Vagina (tissue), 2 donors: ENCODE results near the gene PARVB. TPM values are rescaled to one million over a fixed set of nuclear protein-coding genes. Genes with fewer than 3 reads are reported as not detected.
A peak's percentile ranks its signal among the peaks of the same experiment; 100 is the strongest.

Experiments
- DNase-seq, 2 donors: peaks; one replicate each; pipeline ENCODE4 v3.0.0-alpha.2; 2017; ENCODE audit errors: extremely low spot score in 2 of 2
- H3K27ac ChIP-seq: fragments of 200-600 bp; sonication (generic); one replicate; pipeline ENCODE4 v1.5.1; 2019
- H3K27me3 ChIP-seq: fragments of 200-600 bp; sonication (generic); one replicate; pipeline ENCODE4 v1.5.1; 2019
- H3K36me3 ChIP-seq, 2 donors: fragments of 200-600 bp; sonication (generic); one replicate each; pipeline ENCODE4 v1.5.1; 2017 to 2019
- H3K4me1 ChIP-seq: fragments of 200-600 bp; sonication (generic); one replicate; pipeline ENCODE4 v1.5.1; 2019
- H3K4me3 ChIP-seq, 2 donors: fragments of 200-600 bp; sonication (generic); 1 replicate in 1 of 2; 2 replicates in 1 of 2; pipeline ENCODE4 v1.5.1; 2016 to 2019
- H3K9me3 ChIP-seq: fragments of 200-600 bp; sonication (generic); one replicate; pipeline ENCODE4 v1.5.1; 2019
- POLR2A ChIP-seq, 2 donors: fragments of 450-650 bp; IDR thresholded peaks; one replicate each; pipeline ENCODE4 v1.6.1; 2017; ENCODE audit warnings: antibody characterized with exemption in 2 of 2, mild to moderate bottlenecking in 2 of 2, moderate library complexity in 2 of 2
- POLR2AphosphoS5 ChIP-seq, 2 donors: sonication (generic); formaldehyde crosslinking; IDR thresholded peaks; one replicate each; pipeline ENCODE4 v1.9.0; 2017; ENCODE audit warnings: antibody characterized with exemption in 2 of 2, mild to moderate bottlenecking in 2 of 2, low read depth in 1 of 2; ENCODE audit not compliant: insufficient read depth in 1 of 2
- intact Hi-C: fragments of 100-400 bp; cut with DNase I; formaldehyde crosslinking; loops from one replicate; pipeline ENCODE4 v1.15.1; 2023
- total RNA-seq: library from RNA; depleted of rRNA; stranded (reverse); fragments of >200 nt; gene quantifications from one replicate; pipeline ENCODE4 v1.2.3, GENCODE V29; 2016
- TF ChIP-seq, protein P1 (sequence below), 3 experiments: fragments of 450-650 bp in 2 of 3; fragments of 200-600 bp in 1 of 3; sonication (generic) in 1 of 3; IDR thresholded peaks; one replicate each; pipeline ENCODE4 v1.5.1; 2017 to 2019; ENCODE audit warnings: antibody characterized with exemption in 3 of 3, mild to moderate bottlenecking in 2 of 3, moderate library complexity in 2 of 3

Gene PARVB
- total RNA-seq, 1 donor from 2014 or later, result 11.3 TPM

DNA sequence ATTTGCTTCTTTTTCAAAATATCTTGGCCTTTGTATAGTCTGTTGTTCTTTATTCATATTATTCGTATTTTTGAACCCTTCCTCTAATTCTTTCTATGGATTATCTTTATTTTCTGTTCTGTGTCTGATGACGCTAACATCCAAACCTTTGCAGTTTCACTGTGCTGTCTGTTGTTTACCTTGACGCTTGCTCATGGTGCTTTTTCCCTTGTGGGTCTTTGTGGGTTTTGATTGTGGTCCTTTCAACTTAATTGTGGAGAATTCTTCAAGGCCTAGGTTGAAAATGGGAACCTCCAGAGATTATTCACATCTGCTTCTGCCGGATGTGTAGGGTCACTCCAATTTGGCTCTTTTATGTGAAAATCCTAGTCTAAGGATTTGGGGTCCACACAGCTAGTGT, 191.2 kb downstream of the PARVB start:
- TF ChIP-seq, protein P1, sequence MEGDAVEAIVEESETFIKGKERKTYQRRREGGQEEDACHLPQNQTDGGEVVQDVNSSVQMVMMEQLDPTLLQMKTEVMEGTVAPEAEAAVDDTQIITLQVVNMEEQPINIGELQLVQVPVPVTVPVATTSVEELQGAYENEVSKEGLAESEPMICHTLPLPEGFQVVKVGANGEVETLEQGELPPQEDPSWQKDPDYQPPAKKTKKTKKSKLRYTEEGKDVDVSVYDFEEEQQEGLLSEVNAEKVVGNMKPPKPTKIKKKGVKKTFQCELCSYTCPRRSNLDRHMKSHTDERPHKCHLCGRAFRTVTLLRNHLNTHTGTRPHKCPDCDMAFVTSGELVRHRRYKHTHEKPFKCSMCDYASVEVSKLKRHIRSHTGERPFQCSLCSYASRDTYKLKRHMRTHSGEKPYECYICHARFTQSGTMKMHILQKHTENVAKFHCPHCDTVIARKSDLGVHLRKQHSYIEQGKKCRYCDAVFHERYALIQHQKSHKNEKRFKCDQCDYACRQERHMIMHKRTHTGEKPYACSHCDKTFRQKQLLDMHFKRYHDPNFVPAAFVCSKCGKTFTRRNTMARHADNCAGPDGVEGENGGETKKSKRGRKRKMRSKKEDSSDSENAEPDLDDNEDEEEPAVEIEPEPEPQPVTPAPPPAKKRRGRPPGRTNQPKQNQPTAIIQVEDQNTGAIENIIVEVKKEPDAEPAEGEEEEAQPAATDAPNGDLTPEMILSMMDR (IDR thresholded peaks at IDR 0.05), result no peak
- TF ChIP-seq POLR2A (IDR thresholded peaks at IDR 0.05) (no peak), POLR2AphosphoS5 (IDR thresholded peaks at IDR 0.05; ENCODE audit: insufficient read depth in 1 of 2, low read depth in 1 of 2) (no peak)
- Histone ChIP-seq H3K27ac (no peak overlapping the region), H3K27me3 (no peaks in the 10 kb centered on the region), H3K36me3 (no peaks in the 10 kb centered on the region), H3K9me3 (no peaks in the 10 kb centered on the region), H3K4me1 (peaks cover 17% of the 10 kb centered on the region), H3K4me3 (no peak overlapping the region)
- intact Hi-C loops, result no loop called here
- DNase-seq, result no peak

DNA sequence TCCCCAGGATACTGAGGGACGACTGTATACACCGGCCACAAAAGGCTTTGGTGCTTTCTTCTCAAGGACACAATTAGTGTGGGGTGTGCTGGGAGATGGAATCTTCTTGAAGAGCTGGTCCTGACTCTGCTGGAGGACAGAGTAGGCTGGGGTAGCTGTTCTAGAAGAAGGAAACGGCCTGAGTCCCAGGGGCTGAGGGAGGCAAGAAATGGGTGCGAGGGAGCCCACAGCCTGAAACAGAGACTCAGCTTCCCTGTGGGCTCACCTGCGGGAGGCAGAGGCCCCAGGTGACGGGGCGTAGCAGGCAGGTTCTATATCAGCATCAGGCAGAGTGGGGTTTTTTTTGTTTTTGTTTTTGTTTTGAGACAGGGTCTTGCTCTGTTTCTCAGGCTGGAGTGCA, 193.2 kb downstream of the PARVB start:
- Histone ChIP-seq H3K27me3 (no peaks in the 10 kb centered on the region), H3K9me3 (no peaks in the 10 kb centered on the region), H3K4me1 (peaks cover 8% of the 10 kb centered on the region), H3K4me3 (no peak overlapping the region), H3K27ac (no peak overlapping the region), H3K36me3 (no peaks in the 10 kb centered on the region)
- TF ChIP-seq POLR2AphosphoS5 (IDR thresholded peaks at IDR 0.05; ENCODE audit: insufficient read depth in 1 of 2, low read depth in 1 of 2), result no peak
- TF ChIP-seq POLR2A (IDR thresholded peaks at IDR 0.05), result no peak
- TF ChIP-seq, protein P1 (IDR thresholded peaks at IDR 0.05), result no peak
- DNase-seq, result peak in 1 of 2 donors; percentile 82
- intact Hi-C loops, result no loop called here

DNA sequence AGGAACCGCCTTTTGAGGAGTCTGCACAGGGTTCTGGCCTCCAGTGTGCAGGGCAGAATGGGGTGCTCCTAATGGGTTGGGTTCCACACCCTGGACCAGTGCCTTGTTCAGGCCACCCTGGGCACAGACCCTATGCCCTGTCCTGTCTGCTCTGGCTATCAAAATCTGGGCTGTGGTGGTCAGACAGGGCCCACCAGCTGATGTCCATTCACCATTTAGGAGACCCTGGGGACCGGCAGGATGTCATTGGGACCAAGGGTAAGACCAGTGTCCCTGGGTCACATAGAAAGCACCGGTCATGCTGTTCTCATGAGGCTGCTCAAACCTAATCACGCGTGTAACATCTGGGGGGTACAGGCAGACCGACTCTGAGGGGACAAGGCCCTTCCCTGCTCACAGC, 194.0 kb downstream of the PARVB start:
- TF ChIP-seq, protein P1 (IDR thresholded peaks at IDR 0.05), result no peak

GRCh38 chr22:44219101-44219870, 195.2 kb downstream of the PARVB start:
- TF ChIP-seq POLR2A (IDR thresholded peaks at IDR 0.05), result no peak
- no peak for TF ChIP-seq POLR2AphosphoS5 (IDR thresholded peaks at IDR 0.05; ENCODE audit: insufficient read depth in 1 of 2, low read depth in 1 of 2)
- TF ChIP-seq, protein P1 (IDR thresholded peaks at IDR 0.05), result no peak
- Histone ChIP-seq H3K9me3 (no peaks in the 10 kb centered on the region), H3K36me3 (no peaks in the 10 kb centered on the region), H3K4me3 (no peak overlapping the region), H3K27me3 (no peaks in the 10 kb centered on the region), H3K4me1 (no peaks in the 10 kb centered on the region), H3K27ac (no peak overlapping the region)
- peak in 1 of 2 donors; percentile 72 for DNase-seq
- intact Hi-C loops, result no loop called here

More for the DNA sequence above, 194.0 kb downstream of the PARVB start:
- Histone ChIP-seq H3K27me3 (no peaks in the 10 kb centered on the region), H3K9me3 (no peaks in the 10 kb centered on the region), H3K4me3 (no peak overlapping the region), H3K4me1 (peaks cover under 1% of the 10 kb centered on the region), H3K36me3 (no peaks in the 10 kb centered on the region), H3K27ac (no peak overlapping the region)
- DNase-seq, result peak in 1 of 2 donors; percentile 72
- intact Hi-C loops, result no loop called here
